Activated CD8-positive, alpha-beta memory T cell treated with anti-CD3 and anti-CD28 coated beads for 24 hours (primary cell): ENCODE data around the gene OR10J4.
"Not testable (repeated sequence)": the region's sequence is repeated elsewhere in the genome, so short reads cannot be mapped to it uniquely, and the experiment has no call there.

Source experiments
- DNase-seq: peaks from one replicate; pipeline ENCODE4 v3.0.0-alpha.2; 2020

The OR10J4 gene

DNA sequence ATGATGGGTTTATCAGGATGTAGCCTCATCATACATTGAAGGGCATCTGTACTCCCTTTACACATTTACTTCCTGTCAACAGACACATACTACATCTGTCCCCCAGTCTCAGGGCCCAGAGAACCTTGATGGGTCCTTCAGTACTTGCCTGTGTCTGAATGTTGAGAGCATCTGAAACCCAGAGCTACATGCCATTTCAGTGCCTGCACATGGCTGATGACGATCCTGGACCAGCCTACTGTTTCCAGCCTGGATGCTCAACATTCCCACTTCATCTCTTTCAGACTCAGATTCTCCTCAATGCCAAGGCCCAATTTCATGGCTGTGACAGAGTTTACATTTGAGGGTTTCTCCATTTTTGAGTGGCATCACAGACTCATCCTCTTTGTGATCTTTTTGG is at the start of gene OR10J4:
TSS of gene OR10J4 (plus strand) at position 301 of the 400 bp plus-strand sequence.
- DNase-seq, result no peak

- no peak for DNase-seq
These were observed 25.2 kb upstream of the OR10J4 start for GRCh38 chr1:159406821-159407220.

GRCh38 chr1:159408862-159409400 is 23.1 kb upstream of the OR10J4 start:
- DNase-seq, result no peak

DNA sequence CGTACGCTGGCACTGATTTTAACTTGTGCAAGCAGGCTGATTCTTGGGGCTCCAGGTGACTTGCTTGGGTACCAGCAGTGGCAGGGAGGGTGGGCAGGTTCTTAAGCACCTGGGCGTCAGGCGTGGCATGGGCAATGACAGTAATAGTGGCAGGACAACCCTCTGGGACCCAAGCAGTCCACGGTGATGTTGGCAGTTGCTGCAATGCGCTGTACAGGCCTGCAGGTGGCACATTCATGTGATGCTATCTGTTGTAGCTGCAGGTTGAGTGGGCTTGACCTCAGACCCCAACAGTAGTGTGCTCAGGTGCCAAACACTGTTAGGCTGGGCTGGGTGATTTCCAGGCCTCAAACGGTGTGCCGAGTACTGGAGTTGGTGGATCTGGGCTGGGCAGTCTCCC is 10.2 kb upstream of the OR10J4 start:
- no peak for DNase-seq

GRCh38 chr1:159428536-159428935 is 3.5 kb upstream of the OR10J4 start:
- no peak for DNase-seq

DNA sequence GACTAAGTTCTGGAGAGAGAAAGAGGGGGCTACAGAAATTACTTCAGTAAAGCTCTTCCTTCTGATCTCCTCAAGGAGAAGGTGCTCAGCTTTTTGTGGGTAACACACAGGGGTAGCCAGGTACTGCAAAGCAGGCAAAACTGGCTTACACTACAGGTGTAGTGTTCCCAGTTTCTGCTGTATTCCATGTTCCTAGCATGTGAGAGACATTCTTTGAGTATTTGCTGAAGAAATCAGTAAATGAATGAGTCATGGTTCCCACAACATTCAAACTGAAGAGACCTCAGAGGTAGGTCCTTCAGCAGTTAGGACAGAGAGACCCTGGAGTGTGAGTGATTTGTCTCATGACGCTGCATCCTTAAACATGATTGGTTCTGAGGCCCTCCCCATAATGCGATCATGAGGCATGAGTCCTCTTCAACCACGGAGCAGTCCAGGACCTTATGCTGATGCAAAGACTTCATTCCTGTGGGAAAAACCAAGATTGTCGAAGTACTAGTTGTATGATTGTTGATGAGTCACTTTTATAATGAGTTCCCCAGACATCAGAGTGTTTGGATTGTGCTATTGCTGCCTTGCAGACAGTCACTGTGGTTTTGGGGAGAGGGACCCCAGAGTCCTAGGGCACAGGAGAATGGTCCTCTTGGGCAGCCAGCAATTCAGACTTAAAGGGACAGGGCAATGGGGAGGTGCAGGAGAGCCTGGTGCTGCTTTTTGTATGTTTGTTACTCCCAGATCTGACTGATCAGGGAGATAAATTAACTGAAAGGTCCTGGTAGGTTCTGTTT is 2.7 kb upstream of the OR10J4 start:
- no peak for DNase-seq

GRCh38 chr1:159430985-159431384 is 1.0 kb upstream of the OR10J4 start:
- DNase-seq, result no peak

- DNase-seq, result no peak
These were observed 4.5 kb downstream of the OR10J4 start for GRCh38 chr1:159436469-159436868.

DNA sequence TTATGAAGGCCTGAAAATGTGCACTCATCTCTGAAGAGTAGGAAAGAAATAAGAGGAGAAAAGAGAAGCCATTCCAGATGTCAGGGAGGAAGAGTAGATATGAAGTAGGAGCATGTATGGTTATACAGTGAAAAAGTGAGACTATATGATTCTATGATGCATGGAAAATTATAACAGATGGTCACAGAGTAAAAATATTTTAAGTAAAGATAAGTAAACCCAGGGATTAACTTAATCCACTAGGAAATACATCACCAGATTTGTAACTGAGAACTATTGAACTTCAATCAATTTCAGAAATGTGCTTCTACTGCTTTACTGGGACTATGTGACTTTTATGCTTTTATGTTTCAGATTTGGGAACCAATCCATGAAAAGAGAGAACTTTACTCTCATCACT is 7.4 kb downstream of the OR10J4 start, which contains the start of gene OR10J1:
TSS of gene OR10J1 (plus strand) at position 301 of the 400 bp plus-strand sequence. CDS start at position 371, 70 bp downstream.
- DNase-seq, result no peak

- no peak for DNase-seq
These were observed 9.4 kb downstream of the OR10J4 start for GRCh38 chr1:159441360-159441759.

- no peak for DNase-seq
These were observed 10.4 kb downstream of the OR10J4 start for GRCh38 chr1:159442428-159442827.

DNA sequence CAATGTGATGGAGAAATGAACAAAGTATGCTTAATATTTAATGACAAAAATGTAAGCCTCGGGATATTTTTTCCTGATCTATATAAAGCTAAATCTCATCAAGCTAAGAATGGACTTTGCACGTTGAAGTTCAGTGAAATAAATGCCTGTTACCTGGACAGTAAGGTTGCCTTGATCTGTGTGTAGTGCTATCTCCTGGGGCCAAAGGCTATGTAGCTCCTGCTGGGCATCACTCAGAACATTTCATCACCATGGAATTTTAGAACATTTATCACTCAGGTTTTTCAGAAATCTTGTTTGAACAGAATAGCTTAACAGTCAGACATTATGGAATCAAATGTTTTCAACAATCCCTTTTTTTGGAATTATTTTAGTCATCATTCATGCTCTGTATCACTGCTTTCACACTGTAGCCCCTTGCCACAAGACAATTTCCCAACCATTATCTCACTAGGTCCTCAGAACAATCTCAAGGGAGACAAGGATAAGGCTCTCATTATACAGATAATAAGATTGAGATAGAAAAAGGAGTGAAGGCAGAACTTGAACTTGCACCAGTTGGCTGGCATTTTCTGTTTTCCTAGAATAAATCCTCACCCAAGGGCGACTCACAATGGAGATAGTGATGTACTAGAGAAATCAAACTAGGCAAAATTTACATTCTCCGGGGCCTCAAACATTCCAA is 11.2 kb downstream of the OR10J4 start:
- DNase-seq, result no peak

DNA sequence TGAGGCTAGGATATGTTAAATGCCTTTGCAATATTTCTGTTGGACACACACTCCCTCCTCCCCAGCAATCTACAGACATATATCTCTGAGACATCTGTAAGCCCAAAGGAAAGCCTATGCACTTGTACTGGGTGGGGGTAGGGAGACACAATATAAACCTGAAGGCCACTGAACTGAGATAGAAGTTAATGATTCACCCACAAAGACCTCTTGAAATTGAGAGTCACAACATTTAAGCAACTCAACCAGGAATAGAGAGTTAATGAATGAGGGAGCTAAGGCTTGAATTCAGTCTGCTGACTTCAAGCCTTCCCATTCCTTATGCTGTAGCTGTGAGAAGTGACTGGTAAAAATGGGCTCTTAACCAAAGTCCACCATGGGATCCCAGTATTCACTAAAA is 12.5 kb downstream of the OR10J4 start:
- no peak for DNase-seq

DNA sequence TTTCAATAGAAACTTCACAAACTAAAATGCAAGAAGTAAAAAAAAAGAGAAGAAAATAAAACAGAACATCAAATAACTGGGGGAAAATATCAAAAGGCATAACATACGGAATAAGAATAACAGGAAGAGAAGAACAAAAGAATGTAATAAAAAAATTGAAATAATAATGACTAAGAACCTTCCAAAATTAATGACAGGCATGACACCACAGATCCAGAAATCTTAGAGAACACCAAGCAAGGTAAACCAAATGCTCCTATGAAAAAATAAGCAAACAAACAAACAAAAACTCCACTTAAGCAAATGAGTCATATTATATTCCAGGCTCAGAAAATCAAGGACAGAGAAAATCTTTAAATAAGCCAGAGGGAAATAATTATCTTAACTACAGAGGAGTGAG is 16.2 kb downstream of the OR10J4 start:
- no peak for DNase-seq

DNA sequence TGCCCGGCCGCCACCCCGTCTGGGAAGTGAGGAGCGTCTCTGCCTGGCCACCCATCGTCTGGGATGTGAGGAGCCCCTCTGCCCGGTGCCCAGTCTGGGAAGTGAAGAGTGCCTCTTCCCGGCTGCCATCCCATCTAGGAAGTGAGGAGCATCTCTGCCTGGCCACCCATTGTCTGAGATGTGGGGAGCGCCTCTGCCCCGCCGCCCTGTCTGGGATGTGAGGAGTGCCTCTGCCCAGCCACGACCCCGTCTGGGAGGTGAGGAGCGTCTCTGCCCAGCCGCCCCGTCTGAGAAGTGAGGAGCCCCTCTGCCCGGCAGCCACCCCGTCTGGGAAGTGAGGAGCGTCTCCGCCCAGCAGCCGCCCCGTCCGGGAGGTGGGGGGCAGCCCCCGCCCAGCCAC is 17.6 kb downstream of the OR10J4 start:
- not testable (repeated sequence) for DNase-seq

GRCh38 chr1:159459551-159459950 is 27.5 kb downstream of the OR10J4 start:
- DNase-seq, result no peak

GRCh38 chr1:159465191-159465603 is 33.2 kb downstream of the OR10J4 start:
- DNase-seq, result no peak

- DNase-seq, result no peak
These were observed 36.3 kb downstream of the OR10J4 start for GRCh38 chr1:159468321-159468720.

GRCh38 chr1:159469921-159470533 is 38.0 kb downstream of the OR10J4 start:
- no peak for DNase-seq

- DNase-seq, result no peak
These were observed 41.3 kb downstream of the OR10J4 start for GRCh38 chr1:159473335-159473734.

- no peak for DNase-seq
These were observed 42.9 kb downstream of the OR10J4 start for GRCh38 chr1:159474926-159475325.
